WERI-Rb-1 (cell line): ENCODE data around the gene OSBPL7.
A peak's percentile ranks its signal among the peaks of the same experiment; 100 is the strongest.

Experiments
- DNase-seq: peaks from one replicate; pipeline ENCODE4 v3.0.0-alpha.2; 2020
- H3K27ac ChIP-seq: fragments of 250-450 bp; sonication (Bioruptor Pico); 2 replicates; pipeline ENCODE4 v1.5.1; 2020; ENCODE audit warnings: mild to moderate bottlenecking, moderate library complexity
- H3K27me3 ChIP-seq: fragments of 250-450 bp; sonication (Bioruptor Pico); 2 replicates; pipeline ENCODE4 v1.5.1; 2021; ENCODE audit warnings: mild to moderate bottlenecking, low read depth, moderate library complexity; ENCODE audit not compliant: insufficient read depth, severe bottlenecking
- H3K36me3 ChIP-seq: fragments of 250-450 bp; sonication (Bioruptor Pico); 2 replicates; pipeline ENCODE4 v1.5.1; 2020; ENCODE audit warnings: mild to moderate bottlenecking, moderate library complexity
- H3K4me3 ChIP-seq: 2 replicates; pipeline ENCODE4 v1.5.1; 2011; ENCODE audit warnings: low read depth, mild to moderate bottlenecking, control low read depth, low read length
- H3K9me3 ChIP-seq: fragments of 250-450 bp; sonication (Bioruptor Pico); 2 replicates; pipeline ENCODE4 v1.5.1; 2021; ENCODE audit warnings: mild to moderate bottlenecking, moderate library complexity; ENCODE audit not compliant: severe bottlenecking
- CTCF ChIP-seq: IDR thresholded peaks from 2 replicates; pipeline ENCODE4 v1.5.1; 2011; ENCODE audit warnings: low read depth, mild to moderate bottlenecking, control low read depth, inconsistent platforms, low read length

Gene OSBPL7

DNA sequence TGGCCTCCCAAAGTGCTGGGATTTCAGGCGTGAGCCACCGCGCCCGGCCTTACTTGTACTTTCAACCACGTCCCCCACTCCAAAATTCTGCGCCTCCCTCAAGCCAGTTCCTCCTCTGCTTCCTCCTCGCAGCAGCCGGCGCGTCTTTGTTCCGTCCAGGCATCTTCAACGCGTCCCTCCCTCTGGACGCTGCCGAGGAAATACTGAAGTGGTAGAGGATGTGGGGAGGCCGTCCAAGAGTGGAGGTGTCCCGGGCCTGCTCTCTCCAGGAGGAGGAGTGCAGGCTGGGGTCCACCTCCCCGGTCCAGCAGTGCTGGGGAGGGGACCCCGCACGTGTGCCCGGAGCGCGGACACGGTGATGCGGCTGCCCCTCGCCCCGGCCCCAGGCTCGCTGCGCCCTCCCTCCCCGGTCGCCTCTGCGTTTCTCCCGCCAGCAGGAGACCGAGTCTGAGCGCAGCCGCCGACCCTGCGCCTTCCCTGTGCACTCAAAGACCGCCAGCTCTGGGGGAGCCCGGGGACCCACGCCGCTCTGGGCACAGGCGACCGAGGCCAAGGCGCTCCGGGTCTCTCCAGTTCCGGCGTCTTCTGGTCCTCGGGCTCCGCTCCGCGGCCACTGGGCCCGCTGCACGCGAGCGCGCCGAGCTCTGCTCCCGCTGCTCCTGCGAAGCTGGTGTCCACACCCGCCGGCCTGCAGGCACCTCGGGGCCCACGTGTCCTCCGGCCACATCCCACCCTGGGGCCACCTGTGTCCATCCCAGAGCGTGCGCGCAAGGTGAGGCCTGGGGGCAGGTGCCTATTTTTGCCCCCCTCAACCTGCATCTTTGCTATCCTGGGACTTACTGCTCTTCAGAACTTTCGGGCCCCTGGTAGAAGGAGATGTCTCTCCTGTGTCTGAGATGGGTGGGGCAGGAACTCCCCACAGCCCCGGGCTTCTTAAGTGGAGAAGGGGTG is 31.7 kb downstream of the OSBPL7 start:
- Histone ChIP-seq H3K36me3 (no peaks in the 10 kb centered on the region; the same call in 1 of the 2 replicates), H3K27me3 (no peaks in the 10 kb centered on the region), H3K4me3 (peak overlapping the region; percentile 89), H3K9me3 (no peaks in the 10 kb centered on the region), H3K27ac (peak overlapping the region; percentile 77)
- peak; percentile 85 for TF ChIP-seq CTCF
- peak; percentile 88 for DNase-seq

DNA sequence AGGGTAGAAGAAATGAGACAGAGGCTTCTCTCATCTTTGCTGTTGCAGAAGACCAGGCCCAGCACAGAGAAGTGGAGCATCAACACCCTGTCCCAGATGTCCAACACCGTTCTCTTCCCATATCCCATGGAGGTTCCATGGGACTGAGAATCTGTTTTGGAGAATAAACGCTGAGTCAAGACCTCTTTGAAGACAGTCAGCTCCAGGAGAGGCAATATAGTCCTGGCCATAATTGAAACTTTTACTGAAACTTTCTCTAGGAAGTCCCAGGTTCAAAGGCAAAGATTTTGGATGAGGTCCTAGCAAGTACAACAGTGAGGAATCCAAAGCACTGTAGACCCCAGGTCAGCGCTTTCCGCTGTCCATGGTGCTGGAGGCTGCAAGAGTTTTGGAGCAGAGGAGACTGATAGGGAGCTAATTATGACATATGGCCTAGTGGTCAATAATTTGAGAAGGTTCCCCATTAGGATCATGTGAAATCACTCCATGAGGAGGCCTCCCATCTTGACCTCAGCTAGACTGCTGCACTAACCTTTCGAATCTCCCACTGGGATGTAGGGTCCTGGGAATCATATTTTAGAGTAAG is 36.0 kb downstream of the OSBPL7 start:
- no peak for TF ChIP-seq CTCF
- H3K27me3 ChIP-seq: no peaks in the 10 kb centered on the region
- DNase-seq: no peak
- H3K9me3 ChIP-seq: no peaks in the 10 kb centered on the region
- H3K36me3 ChIP-seq: no peaks in the 10 kb centered on the region; the same call in 1 of the 2 replicates
- H3K27ac ChIP-seq: no peak overlapping the region
- no peak overlapping the region for H3K4me3 ChIP-seq

DNA sequence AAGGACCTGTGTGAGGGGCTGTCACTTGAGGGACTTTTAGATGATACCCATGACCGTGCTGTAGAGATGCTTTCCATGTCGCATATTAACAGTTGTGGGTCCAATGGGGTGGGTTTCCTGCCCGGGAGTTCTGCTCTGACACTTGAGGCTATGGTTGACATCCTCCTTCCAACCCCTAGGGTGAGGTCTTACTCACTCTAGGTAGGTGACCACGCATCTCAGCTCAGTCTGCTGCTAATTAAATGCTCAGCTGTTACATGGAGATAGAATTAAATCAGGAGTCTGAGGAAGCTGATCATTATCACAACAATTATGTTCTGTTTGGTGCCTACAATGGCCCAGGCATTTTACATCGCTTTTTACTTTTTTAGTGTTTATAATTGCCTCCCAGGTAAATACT is 40.2 kb downstream of the OSBPL7 start:
- Histone ChIP-seq H3K27ac (no peak overlapping the region), H3K36me3 (no peaks in the 10 kb centered on the region), H3K27me3 (no peaks in the 10 kb centered on the region), H3K9me3 (no peaks in the 10 kb centered on the region), H3K4me3 (no peak overlapping the region)
- no peak for DNase-seq
- no peak for TF ChIP-seq CTCF

DNA sequence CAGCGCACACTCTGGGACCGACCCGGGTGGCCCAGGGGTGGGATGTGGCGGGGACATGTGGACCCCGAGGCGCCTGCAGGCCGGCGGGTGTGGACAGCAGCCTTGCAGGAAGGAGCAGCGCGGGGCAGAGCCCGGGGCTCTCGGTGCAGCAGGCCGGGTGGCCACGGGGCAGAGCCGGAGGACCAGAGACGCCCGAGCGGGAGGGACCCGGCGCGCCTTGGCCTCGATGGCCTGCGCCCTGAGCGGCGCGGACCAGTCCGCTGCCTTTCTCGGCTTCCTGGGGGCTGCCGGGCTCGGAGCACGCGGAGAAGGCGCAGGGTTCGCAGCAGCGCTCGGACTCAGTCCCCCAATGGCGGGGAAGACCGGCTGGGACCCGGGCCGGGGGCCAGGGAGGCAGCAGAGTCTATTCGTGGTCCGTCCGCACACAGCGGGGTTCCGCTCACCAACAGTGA is 43.4 kb downstream of the OSBPL7 start:
- Histone ChIP-seq H3K36me3 (no peaks in the 10 kb centered on the region), H3K4me3 (no peak overlapping the region), H3K27me3 (peaks cover 28% of the 10 kb centered on the region), H3K27ac (no peak overlapping the region), H3K9me3 (no peaks in the 10 kb centered on the region)
- TF ChIP-seq CTCF: no peak
- no peak for DNase-seq

DNA sequence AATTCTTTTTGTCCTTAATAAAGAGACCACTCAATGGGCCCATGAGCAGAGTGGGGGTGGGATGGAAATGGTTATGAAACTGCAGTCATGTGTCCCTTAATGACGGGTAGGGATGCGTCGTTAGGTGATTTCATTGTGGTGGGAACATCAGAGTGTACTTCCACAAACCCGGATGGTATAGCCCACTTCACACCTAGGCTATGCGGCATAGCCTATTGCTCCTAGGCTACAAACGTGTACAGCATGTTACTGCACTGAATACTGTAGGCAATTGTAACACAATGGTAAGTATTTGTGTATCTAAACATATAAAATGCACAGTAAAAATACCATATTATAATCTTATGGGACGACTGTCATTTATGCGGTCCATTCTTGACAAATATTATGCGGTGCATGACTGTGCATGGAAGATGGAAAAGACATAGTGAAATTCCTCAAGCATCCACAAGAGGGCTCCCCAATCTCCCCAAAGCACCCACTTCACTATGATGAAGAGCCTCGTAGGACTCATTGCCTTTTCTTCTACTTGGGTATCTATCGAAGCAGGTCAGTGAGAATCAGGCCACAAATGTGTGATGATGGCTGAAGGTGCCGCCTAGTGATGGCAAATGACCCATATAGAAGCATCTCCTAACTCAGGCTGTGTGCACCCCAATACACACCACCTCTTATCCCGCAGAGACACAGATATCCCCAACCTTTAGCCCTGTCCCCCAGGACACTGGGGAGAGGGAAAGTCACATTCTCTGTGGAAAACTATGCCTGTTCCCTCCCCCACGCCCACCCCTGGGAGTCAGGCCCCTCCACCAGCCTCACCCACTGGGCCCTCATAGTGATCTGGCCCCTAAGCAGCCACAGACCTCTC is 45.0 kb downstream of the OSBPL7 start:
- peak; percentile 82 for TF ChIP-seq CTCF
- H3K27me3 ChIP-seq: peaks cover 38% of the 10 kb centered on the region
- H3K27ac ChIP-seq: no peak overlapping the region
- peaks cover 3% of the 10 kb centered on the region for H3K9me3 ChIP-seq
- no peaks in the 10 kb centered on the region for H3K36me3 ChIP-seq
- peak; percentile 45 for DNase-seq
- H3K4me3 ChIP-seq: no peak overlapping the region
